Ovary (tissue), 9 donors: ENCODE results near the gene SLC7A7. TPM values are rescaled to one million over a fixed set of nuclear protein-coding genes. Genes with fewer than 3 reads are reported as not detected.
"Not testable (repeated sequence)": the region's sequence is repeated elsewhere in the genome, so short reads cannot be mapped to it uniquely, and the experiment has no call there.

Experiments
- DNase-seq, 5 donors: peaks; one replicate each; pipeline ENCODE4 v3.0.0-alpha.2; 2019 to 2020
- H3K27ac ChIP-seq, 2 donors: fragments of 200-600 bp; one replicate each; pipeline versions ENCODE4 v1.5.1 to v1.8.0; 2019 to 2022
- H3K27me3 ChIP-seq: fragments of 200-600 bp; one replicate; pipeline ENCODE4 v1.8.0; 2022
- H3K36me3 ChIP-seq: fragments of 200-600 bp; sonication (generic); one replicate; pipeline ENCODE4 v1.5.1; 2019
- H3K4me1 ChIP-seq: one replicate; pipeline ENCODE4 v1.8.1; 2013; ENCODE audit warnings: mild to moderate bottlenecking, moderate library complexity; ENCODE audit not compliant: insufficient read depth
- H3K4me3 ChIP-seq: fragments of 200-600 bp; sonication (generic); one replicate; pipeline ENCODE4 v1.5.1; 2017
- H3K9me3 ChIP-seq, 2 donors: fragments of 200-600 bp in 1 of 2; sonication (generic) in 1 of 2; one replicate each; pipeline versions ENCODE4 v1.5.1 to v1.8.1; 2013 to 2019; ENCODE audit warnings: mild to moderate bottlenecking in 1 of 2, moderate library complexity in 1 of 2
- CTCF ChIP-seq, 3 donors: fragments of 450-650 bp in 2 of 3; fragments of 200-600 bp in 1 of 3; IDR thresholded peaks; one replicate each; pipeline versions ENCODE4 v1.5.1 to v1.8.0; 2016 to 2022; ENCODE audit warnings: antibody characterized with exemption in 3 of 3, mild to moderate bottlenecking in 1 of 3
- EP300 ChIP-seq: sonication (generic); formaldehyde crosslinking; IDR thresholded peaks from one replicate; pipeline ENCODE4 v1.6.1; 2017; ENCODE audit warnings: antibody characterized with exemption
- POLR2A ChIP-seq: fragments of 450-650 bp; IDR thresholded peaks from one replicate; pipeline ENCODE4 v1.6.1; 2017; ENCODE audit warnings: antibody characterized with exemption, mild to moderate bottlenecking, moderate library complexity
- WGBS, 3 donors: extraction: QIAGEN DNeasy Blood & Tissue Kit in 1 of 3; methylation state at CpG; one replicate each; pipeline versions ENCODE4 v1.1.5 to v1.1.7; 2013 to 2017; 5-methylcytosine and 5-hydroxymethylcytosine counted together
- intact Hi-C, 4 donors: fragments of 100-400 bp; cut with DNase I; formaldehyde crosslinking; loops; one replicate each; pipeline versions ENCODE4 v1.11.0 to v1.15.1; 2022 to 2023
- polyA plus RNA-seq, 2 donors: library from polyadenylated mRNA; stranded (reverse); fragments of 200-250 nt in 1 of 2; fragments of 350-450 nt in 1 of 2; fragmentation: Illumina TruSeq in 1 of 2; extraction: RNeasy Lipid Tissue Mini Kit (QIAGEN cat#74804) in 1 of 2; gene quantifications; one replicate each; pipeline ENCODE4 v1.2.3, GENCODE V29; 2013 to 2014
- total RNA-seq, 7 donors: library from RNA; depleted of rRNA in 2 of 7; stranded (reverse); fragments of >200 nt in 2 of 7; fragmentation: NEBNext Ultra II Directional in 3 of 7; extraction: Animal tissue kit (Norgen Biotek cat#: 25700) in 3 of 7; gene quantifications; one replicate each; pipeline versions ENCODE4 v1.1.0 to v1.2.4, GENCODE V29; 2016 to 2023
- donor health status: DM: no; HTN: no; CAD: no; lungs with moderate emphysema.
- donor health status: DM: no; HTN: no; CAD: no.
- donor health status: Bipolar disorder and iron deficiency.
- donor health status: DM: yes; HTN: yes; CAD: no.
- donor health status: DM: no; HTN: no; CAD: no.
- donor health status: DM: yes; HTN: yes; CAD: no.

SLC7A7 gene
- total and polyA plus RNA-seq, 9 donors: 0.91 to 25.0 (median 5.1) TPM

DNA sequence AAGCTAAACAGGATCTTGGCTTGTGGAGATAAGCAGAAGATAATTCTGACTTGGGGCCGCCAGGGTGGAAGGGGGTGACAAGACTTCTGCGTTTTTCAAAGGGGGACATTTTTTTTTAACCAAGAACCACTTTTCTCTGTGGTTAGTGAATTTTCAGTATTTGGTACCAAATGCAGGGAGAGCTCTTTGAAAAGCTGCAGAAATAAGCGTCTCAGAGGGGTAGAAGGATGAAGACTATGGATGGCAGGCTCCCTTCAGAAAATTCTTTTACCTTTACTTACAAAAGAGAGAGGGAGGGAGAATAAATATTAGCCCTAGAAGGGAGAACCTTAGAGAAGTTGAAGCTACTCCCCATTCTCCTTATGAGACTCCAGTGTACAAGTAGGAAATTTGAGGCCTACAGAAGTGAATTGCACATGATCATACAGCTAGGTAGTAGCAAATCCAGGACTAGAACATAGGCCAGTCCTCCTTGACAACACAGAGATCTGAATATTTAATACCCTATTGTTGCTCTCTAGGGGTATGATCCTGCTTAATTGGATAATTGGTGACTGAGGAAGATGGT lies 15.3 kb upstream of the SLC7A7 start:
- WGBS, 3 donors: 16 to 22% (median 18%) methylated on average over 3 of the region's 3 CpGs
- TF ChIP-seq POLR2A: no peak
- no peak for TF ChIP-seq EP300
- TF ChIP-seq CTCF (IDR thresholded peaks at IDR 0.05): no peak
- intact Hi-C loops: loop anchor here in 1 of 4 donors (10.0 kb wide), 1 partner anchor 246 kb away; the partner anchor contains the start of gene DAD1
- no peak for DNase-seq
- no peaks in the 10 kb centered on the region for H3K36me3 ChIP-seq
- H3K9me3 ChIP-seq: no peaks in the 10 kb centered on the region
- peak overlapping the region; percentile 57 for H3K4me3 ChIP-seq
- no peaks in the 10 kb centered on the region for H3K27me3 ChIP-seq
- H3K4me1 ChIP-seq: no peaks in the 10 kb centered on the region
- no peak overlapping the region for H3K27ac ChIP-seq

DNA sequence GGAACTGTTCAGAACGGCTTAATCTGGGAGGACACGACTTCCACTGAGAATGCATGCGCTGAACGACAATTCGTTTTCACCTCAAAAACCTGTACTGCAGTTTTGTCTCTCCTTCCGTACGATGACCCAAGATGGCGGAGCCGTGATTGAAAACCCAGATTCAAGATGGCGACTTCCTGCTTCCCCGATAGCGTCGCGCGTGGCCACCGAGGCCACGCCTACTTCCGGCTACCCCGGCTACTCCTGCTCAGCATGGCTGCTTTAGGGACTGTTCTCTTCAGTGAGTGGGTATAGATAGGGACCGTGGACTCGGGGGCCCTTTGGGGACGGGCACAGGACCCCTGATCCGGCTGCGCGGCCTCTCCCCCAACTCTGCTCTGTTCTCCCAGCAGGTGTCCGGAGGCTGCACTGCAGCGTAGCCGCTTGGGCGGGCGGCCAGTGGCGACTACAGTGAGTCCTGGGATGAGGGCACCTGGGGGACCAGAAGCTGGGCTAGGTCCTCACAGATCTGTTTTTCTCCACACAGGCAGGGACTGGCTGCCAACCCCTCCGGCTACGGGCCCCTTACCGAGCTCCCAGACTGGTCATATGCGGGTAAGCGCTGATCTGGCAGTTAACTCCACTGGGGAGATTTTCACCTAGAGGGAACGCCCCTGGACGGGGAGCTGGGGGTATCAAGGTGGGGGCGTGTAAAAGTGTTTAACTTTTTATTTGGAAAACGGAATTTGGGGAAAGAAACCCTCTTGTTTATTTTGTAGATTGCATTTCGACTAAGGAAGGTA lies 14.6 kb upstream of the SLC7A7 start, which contains the start of gene MRPL52:
TSS of gene MRPL52 (plus strand) at position 227 of the 782 bp plus-strand sequence. CDS start at position 253, 26 bp downstream.
- TF ChIP-seq POLR2A (no peak), CTCF (IDR thresholded peaks at IDR 0.05) (no peak), EP300 (peak; percentile 24)
- no peaks in the 10 kb centered on the region for H3K27me3 ChIP-seq
- H3K4me1 ChIP-seq: no peaks in the 10 kb centered on the region
- no peaks in the 10 kb centered on the region for H3K9me3 ChIP-seq
- intact Hi-C loops: loop anchor here in 2 of 4 donors (10.0 kb wide), 2 partner anchors 245 to 255 kb away; partner anchors contain the start of gene DAD1 (in 1 of the 2)
- peak within 1 kb of the TSS in 1 of 2 donors; percentile 15 for H3K27ac ChIP-seq
- no peaks in the 10 kb centered on the region for H3K36me3 ChIP-seq
- H3K4me3 ChIP-seq: peak within 1 kb of the TSS; percentile 57
- DNase-seq: peak; percentile 85 to 92 (median 89)
- WGBS, 3 donors: 0 to 1% (median 0%) methylated on average over 36 to 41 of the region's 41 CpGs

DNA sequence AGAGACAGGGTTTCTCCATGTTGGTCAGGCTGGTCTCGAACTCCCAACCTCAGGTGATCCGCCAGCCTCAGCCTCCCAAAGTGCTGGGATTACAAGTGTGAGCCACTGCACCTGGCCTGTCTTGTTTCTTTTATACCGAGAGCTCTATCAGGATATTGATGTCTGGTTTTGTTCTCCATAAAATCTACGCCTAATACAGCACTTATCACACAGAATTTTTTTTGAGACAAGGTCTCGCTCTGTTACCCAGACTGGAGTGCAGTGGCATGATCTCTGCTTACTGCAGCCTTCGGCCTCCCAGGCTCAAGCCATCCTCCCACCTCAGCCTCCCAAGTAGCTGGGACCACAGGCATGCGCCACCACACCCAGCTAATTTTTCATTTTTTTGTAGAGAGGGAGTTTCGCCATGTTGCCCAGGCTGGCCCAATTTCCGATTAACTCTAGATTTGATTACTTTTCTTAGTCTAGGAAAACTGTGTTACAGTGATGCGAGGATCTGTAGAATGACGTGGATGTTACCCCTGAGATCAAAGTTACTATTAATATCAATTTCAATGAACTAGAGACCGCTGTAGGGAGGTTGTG lies 13.9 kb upstream of the SLC7A7 start:
- H3K4me1 ChIP-seq, H3K36me3 ChIP-seq, H3K27ac ChIP-seq, H3K27me3 ChIP-seq, H3K9me3 ChIP-seq, DNase-seq: not testable (repeated sequence)
- 68 to 80% (median 73%) methylated on average over 12 of the region's 12 CpGs for WGBS, 3 donors
- intact Hi-C loops: loop anchor here in 1 of 4 donors (10.0 kb wide), 1 partner anchor 254 kb away; no protein-coding TSS in a partner anchor
- peak overlapping the region; percentile 57 for H3K4me3 ChIP-seq

- no peaks in the 10 kb centered on the region for H3K36me3 ChIP-seq
- intact Hi-C loops: loop anchor here in 2 of 4 donors (5.0 to 10.0 kb wide), 2 partner anchors 32 to 250 kb away; no protein-coding TSS in a partner anchor
- no peaks in the 10 kb centered on the region for H3K9me3 ChIP-seq
- peak in 1 of 5 donors; percentile 47 for DNase-seq
- no peak overlapping the region for H3K4me3 ChIP-seq
- H3K27ac ChIP-seq: no peak overlapping the region
- no peaks in the 10 kb centered on the region for H3K4me1 ChIP-seq
- no peaks in the 10 kb centered on the region for H3K27me3 ChIP-seq
- no peak for TF ChIP-seq CTCF (IDR thresholded peaks at IDR 0.05)
- TF ChIP-seq POLR2A: no peak
- TF ChIP-seq EP300: no peak
- 26 to 51% (median 51%) methylated on average over 8 of the region's 8 CpGs for WGBS, 3 donors
Observed at GRCh38 chr14:22824711-22825359, 9.6 kb upstream of the SLC7A7 start.
